Osteoblast (primary cell): Measurements from ENCODE around the gene IFNAR2. TPM values are rescaled to one million over a fixed set of nuclear protein-coding genes. Genes with fewer than 3 reads are reported as not detected.

ENCODE experiments used
- DNase-seq: peaks from one replicate; pipeline ENCODE4 v3.0.0; 2011; ENCODE audit warnings: low spot score, mixed read lengths; ENCODE audit not compliant: insufficient read length; ENCODE audit errors: missing footprints
- H2AFZ ChIP-seq: 2 replicates; pipeline ENCODE4 v1.6.0; 2011; ENCODE audit warnings: mild to moderate bottlenecking, low read length
- H3K27ac ChIP-seq: 2 replicates; pipeline ENCODE4 v1.5.1; 2011; ENCODE audit warnings: mild to moderate bottlenecking, low read depth, low read length, moderate library complexity
- H3K27me3 ChIP-seq: 2 replicates; pipeline ENCODE4 v1.6.0; 2012; ENCODE audit warnings: mild to moderate bottlenecking, control low read depth, inconsistent platforms, low read length, moderate library complexity; ENCODE audit not compliant: insufficient read depth
- H3K36me3 ChIP-seq: 2 replicates; pipeline ENCODE4 v1.5.1; 2011; ENCODE audit warnings: mild to moderate bottlenecking, low read length, control low read depth, moderate library complexity; ENCODE audit not compliant: insufficient read depth
- H3K4me1 ChIP-seq: 2 replicates; pipeline ENCODE4 v1.5.1; 2011; ENCODE audit warnings: mild to moderate bottlenecking, low read length, control low read depth, moderate library complexity; ENCODE audit not compliant: insufficient read depth
- H3K4me2 ChIP-seq: 2 replicates; pipeline ENCODE4 v1.6.0; 2011; ENCODE audit warnings: mild to moderate bottlenecking, low read length; ENCODE audit not compliant: insufficient read depth
- H3K4me3 ChIP-seq: fragments of 200-600 bp; sonication (generic); 3 replicates; pipeline ENCODE4 v1.5.1; 2012; ENCODE audit warnings: mild to moderate bottlenecking, low read length, inconsistent platforms; ENCODE audit not compliant: insufficient read depth
- H3K79me2 ChIP-seq: 2 replicates; pipeline ENCODE4 v1.6.0; 2012; ENCODE audit warnings: mild to moderate bottlenecking, low read length, control low read depth, inconsistent platforms; ENCODE audit not compliant: insufficient read depth
- H3K9me3 ChIP-seq: 2 replicates; pipeline ENCODE4 v1.5.1; 2011; ENCODE audit warnings: low read depth, low read length, control low read depth
- H4K20me1 ChIP-seq: 2 replicates; pipeline ENCODE4 v1.6.0; 2012; ENCODE audit warnings: mild to moderate bottlenecking, low read length, control low read depth; ENCODE audit not compliant: insufficient read depth
- total RNA-seq: library from RNA; depleted of rRNA; stranded (reverse); fragments of >200 nt; gene quantifications from 2 replicates; pipeline ENCODE4 v1.2.3, GENCODE V29; 2012
- TF ChIP-seq, protein P1 (sequence below): IDR thresholded peaks from 2 replicates; pipeline ENCODE4 v1.5.1; 2011; ENCODE audit warnings: mild to moderate bottlenecking, low read depth, low read length, moderate library complexity; ENCODE audit errors: extremely low read depth

IFNAR2 gene
- total RNA-seq, 1 donor, result 4.0 TPM

GRCh38 chr21:33228455-33228854, 1.3 kb upstream of the IFNAR2 start:
- peaks cover 26% of the 10 kb centered on the region for H3K79me2 ChIP-seq
- H2AFZ ChIP-seq, result no peak overlapping the region
- no peak overlapping the region for H3K4me3 ChIP-seq
- H4K20me1 ChIP-seq, result no peaks in the 10 kb centered on the region
- no peak overlapping the region for H3K4me2 ChIP-seq
- peaks cover 23% of the 10 kb centered on the region for H3K4me1 ChIP-seq
- no peaks in the 10 kb centered on the region for H3K36me3 ChIP-seq
- no peak for DNase-seq
- H3K27ac ChIP-seq, result no peak overlapping the region
- TF ChIP-seq, protein P1, sequence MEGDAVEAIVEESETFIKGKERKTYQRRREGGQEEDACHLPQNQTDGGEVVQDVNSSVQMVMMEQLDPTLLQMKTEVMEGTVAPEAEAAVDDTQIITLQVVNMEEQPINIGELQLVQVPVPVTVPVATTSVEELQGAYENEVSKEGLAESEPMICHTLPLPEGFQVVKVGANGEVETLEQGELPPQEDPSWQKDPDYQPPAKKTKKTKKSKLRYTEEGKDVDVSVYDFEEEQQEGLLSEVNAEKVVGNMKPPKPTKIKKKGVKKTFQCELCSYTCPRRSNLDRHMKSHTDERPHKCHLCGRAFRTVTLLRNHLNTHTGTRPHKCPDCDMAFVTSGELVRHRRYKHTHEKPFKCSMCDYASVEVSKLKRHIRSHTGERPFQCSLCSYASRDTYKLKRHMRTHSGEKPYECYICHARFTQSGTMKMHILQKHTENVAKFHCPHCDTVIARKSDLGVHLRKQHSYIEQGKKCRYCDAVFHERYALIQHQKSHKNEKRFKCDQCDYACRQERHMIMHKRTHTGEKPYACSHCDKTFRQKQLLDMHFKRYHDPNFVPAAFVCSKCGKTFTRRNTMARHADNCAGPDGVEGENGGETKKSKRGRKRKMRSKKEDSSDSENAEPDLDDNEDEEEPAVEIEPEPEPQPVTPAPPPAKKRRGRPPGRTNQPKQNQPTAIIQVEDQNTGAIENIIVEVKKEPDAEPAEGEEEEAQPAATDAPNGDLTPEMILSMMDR, result no peak
- H3K27me3 ChIP-seq, result peaks cover 20% of the 10 kb centered on the region
- H3K9me3 ChIP-seq, result no peaks in the 10 kb centered on the region

DNA sequence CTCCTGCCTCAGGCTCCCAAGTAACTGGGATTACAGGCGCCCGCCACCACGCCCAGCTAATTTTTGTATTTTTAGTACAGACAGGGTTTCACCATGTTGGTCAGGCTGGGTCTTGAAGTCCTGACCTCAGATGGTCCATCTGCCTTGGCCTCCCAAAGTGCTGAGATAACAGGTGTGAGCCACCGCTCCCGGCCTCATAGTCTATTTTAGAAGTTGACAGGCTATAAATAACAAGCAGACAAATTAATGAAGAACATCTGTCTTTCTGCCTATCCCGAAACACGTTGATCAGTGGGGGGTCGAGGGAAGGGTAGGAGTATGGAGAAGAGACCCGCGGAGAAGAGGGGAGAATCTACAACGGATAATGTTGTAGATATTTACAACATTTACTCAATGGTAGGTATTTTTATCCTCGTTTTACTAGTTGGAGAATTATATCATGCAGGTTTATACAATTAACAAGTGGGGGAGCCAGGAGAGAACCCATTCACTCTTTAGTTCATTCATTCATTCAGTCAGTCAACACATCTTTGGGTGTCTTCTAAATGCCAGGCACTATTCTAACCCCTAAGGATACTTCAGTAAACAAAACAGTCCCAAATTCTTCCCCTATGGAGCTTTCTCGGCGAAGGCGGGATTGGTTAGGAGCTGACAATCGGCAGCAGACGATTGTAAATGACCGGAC, 497 bp upstream of the IFNAR2 start:
- TF ChIP-seq, protein P1, result no peak
- Histone ChIP-seq H3K4me2 (peak overlapping the region; percentile 89), H3K9me3 (no peaks in the 10 kb centered on the region), H3K36me3 (no peaks in the 10 kb centered on the region), H2AFZ (peak overlapping the region; percentile 95), H4K20me1 (no peaks in the 10 kb centered on the region), H3K27me3 (peaks cover 14% of the 10 kb centered on the region), H3K4me3 (peak overlapping the region; percentile 87), H3K4me1 (peaks cover 23% of the 10 kb centered on the region), H3K27ac (no peak overlapping the region), H3K79me2 (peaks cover 26% of the 10 kb centered on the region)
- no peak for DNase-seq

DNA sequence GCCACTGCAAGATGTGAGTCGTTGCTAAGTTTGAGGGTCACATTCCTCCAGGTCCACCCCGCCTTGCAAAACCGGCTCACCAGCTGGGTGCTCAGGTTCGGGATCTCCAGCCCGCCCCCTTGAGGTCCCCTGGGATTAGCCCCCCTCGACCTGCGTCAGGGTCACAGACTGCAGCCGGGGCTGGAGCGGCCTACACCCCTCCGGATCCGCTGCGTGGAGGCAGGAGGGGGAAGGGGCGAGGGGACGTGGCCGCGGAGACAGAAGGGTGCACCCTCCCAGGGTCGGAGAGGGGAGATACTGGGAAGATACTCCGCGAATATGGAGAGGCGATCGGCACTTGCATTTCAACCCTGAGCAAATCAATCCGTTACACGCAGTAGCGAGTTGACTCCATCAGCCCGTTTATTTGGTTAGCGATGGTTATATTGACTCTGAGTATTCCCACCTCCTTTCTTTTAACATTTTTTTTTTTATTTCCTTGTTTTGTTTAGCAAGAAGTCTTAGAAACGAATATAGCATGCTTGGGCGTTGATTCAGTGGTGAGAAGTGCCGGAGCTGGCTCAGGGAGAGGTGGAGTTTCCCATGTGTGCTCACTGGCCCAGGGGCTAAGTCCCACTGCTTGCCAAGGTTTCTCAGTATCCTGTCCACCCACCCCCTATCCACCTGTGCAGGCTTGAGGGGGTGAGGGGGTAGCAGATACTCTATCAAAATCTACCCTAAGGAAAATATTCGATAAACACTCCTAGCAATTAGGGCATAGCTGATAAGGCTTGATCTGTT, 997 bp downstream of the IFNAR2 start:
- Histone ChIP-seq H3K27me3 (peaks cover 13% of the 10 kb centered on the region), H3K4me3 (peak overlapping the region; percentile 87), H3K4me2 (peak overlapping the region; percentile 92), H3K36me3 (no peaks in the 10 kb centered on the region), H3K27ac (peak overlapping the region; percentile 79), H3K4me1 (peaks cover 23% of the 10 kb centered on the region), H2AFZ (peak overlapping the region; percentile 90), H3K9me3 (no peaks in the 10 kb centered on the region), H3K79me2 (peaks cover 37% of the 10 kb centered on the region), H4K20me1 (peaks cover 2% of the 10 kb centered on the region)
- TF ChIP-seq, protein P1, result no peak
- DNase-seq, result peak; percentile 96

DNA sequence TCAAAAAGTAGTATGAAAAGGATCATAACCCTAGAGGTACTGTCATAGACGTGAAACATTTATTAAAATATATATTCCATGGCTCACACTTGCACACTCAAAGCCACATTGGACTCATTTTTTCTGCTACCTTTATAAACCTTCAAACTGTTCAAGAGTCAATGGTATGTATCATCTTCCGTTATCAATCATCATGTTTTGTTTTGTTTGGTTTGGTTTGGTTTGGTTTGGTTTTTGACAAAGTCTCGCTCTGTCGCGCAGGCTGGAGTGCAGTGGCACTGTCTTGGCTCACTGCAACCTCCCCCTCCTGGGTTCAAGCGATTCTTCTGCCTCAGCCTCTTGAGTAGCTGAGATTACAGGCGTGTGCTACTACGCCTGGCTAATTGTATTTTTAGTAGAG, 1.8 kb downstream of the IFNAR2 start:
- H3K36me3 ChIP-seq, result no peaks in the 10 kb centered on the region
- no peak for DNase-seq
- peaks cover 23% of the 10 kb centered on the region for H3K4me1 ChIP-seq
- H3K27me3 ChIP-seq, result peaks cover 9% of the 10 kb centered on the region
- H3K4me2 ChIP-seq, result peak overlapping the region; percentile 92
- TF ChIP-seq, protein P1, result no peak
- no peak overlapping the region for H2AFZ ChIP-seq
- H3K27ac ChIP-seq, result peak overlapping the region; percentile 79
- H3K4me3 ChIP-seq, result no peak overlapping the region
- H4K20me1 ChIP-seq, result peaks cover 7% of the 10 kb centered on the region
- peaks cover 44% of the 10 kb centered on the region for H3K79me2 ChIP-seq
- H3K9me3 ChIP-seq, result no peaks in the 10 kb centered on the region
